ENCODE results near the gene KIF13A.

DNA sequence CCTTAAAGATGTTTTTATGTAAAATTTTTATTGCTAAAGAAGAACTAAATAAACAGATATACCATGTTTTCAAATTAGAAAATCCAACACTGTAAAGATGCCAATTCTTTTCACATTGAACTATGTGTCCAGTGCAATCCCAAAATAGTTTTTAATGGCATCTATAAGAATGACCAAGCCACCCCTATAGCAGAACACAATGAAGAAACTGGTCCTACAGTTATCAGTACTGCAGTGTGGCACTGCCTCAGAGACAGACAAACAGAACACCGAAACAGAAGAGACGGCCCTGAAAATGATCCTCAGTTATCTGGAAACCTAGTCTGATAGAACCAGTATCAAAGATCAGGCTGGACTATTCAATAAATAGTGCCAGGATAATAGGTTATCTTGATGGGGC is 41.9 kb downstream of the KIF13A start:
- TF ChIP-seq, protein P1, sequence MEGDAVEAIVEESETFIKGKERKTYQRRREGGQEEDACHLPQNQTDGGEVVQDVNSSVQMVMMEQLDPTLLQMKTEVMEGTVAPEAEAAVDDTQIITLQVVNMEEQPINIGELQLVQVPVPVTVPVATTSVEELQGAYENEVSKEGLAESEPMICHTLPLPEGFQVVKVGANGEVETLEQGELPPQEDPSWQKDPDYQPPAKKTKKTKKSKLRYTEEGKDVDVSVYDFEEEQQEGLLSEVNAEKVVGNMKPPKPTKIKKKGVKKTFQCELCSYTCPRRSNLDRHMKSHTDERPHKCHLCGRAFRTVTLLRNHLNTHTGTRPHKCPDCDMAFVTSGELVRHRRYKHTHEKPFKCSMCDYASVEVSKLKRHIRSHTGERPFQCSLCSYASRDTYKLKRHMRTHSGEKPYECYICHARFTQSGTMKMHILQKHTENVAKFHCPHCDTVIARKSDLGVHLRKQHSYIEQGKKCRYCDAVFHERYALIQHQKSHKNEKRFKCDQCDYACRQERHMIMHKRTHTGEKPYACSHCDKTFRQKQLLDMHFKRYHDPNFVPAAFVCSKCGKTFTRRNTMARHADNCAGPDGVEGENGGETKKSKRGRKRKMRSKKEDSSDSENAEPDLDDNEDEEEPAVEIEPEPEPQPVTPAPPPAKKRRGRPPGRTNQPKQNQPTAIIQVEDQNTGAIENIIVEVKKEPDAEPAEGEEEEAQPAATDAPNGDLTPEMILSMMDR (IDR thresholded peaks at IDR 0.05), result no peak
- TF ChIP-seq, protein P2, sequence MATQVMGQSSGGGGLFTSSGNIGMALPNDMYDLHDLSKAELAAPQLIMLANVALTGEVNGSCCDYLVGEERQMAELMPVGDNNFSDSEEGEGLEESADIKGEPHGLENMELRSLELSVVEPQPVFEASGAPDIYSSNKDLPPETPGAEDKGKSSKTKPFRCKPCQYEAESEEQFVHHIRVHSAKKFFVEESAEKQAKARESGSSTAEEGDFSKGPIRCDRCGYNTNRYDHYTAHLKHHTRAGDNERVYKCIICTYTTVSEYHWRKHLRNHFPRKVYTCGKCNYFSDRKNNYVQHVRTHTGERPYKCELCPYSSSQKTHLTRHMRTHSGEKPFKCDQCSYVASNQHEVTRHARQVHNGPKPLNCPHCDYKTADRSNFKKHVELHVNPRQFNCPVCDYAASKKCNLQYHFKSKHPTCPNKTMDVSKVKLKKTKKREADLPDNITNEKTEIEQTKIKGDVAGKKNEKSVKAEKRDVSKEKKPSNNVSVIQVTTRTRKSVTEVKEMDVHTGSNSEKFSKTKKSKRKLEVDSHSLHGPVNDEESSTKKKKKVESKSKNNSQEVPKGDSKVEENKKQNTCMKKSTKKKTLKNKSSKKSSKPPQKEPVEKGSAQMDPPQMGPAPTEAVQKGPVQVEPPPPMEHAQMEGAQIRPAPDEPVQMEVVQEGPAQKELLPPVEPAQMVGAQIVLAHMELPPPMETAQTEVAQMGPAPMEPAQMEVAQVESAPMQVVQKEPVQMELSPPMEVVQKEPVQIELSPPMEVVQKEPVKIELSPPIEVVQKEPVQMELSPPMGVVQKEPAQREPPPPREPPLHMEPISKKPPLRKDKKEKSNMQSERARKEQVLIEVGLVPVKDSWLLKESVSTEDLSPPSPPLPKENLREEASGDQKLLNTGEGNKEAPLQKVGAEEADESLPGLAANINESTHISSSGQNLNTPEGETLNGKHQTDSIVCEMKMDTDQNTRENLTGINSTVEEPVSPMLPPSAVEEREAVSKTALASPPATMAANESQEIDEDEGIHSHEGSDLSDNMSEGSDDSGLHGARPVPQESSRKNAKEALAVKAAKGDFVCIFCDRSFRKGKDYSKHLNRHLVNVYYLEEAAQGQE (IDR thresholded peaks at IDR 0.05; ENCODE audit: insufficient read depth in 1 of 2, low read depth in 2 of 2, low read length in 1 of 2), result no peak

Measured in Panc1 (cell line).